A549 (cell line): ENCODE data around the gene HIPK3.

ENCODE experiments used
- TF ChIP-seq, protein P1 (sequence below): fragments of >200 bp; sonication (Bioruptor Twin); formaldehyde crosslinking; IDR thresholded peaks from 3 replicates; pipeline ENCODE4 v1.5.1; 2016
- TF ChIP-seq, protein P2 (sequence below): fragments of 450-650 bp; IDR thresholded peaks from 2 replicates; pipeline ENCODE4 v1.6.1; 2014; ENCODE audit warnings: antibody characterized with exemption

DNA sequence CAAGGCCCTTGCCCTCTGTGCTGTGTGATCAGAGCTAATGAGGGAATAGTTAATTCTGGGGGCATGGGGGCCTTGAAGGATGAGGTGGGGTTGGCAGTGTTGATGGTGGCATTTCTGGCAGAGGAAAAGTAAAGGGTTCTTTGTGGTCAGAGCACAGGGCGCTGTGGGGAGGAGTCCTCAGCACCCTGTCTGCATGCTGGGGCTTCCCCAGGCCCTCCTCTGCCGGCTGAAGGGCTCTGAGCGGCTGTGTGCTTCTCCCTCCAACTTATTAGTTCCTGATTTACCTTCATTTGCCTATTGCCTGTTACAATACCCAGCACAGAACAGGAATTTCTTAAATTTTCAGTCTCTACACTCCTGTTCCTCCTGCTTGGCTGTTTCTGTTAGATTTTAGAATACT lies 122.8 kb downstream of the HIPK3 start:
- TF ChIP-seq, protein P1, sequence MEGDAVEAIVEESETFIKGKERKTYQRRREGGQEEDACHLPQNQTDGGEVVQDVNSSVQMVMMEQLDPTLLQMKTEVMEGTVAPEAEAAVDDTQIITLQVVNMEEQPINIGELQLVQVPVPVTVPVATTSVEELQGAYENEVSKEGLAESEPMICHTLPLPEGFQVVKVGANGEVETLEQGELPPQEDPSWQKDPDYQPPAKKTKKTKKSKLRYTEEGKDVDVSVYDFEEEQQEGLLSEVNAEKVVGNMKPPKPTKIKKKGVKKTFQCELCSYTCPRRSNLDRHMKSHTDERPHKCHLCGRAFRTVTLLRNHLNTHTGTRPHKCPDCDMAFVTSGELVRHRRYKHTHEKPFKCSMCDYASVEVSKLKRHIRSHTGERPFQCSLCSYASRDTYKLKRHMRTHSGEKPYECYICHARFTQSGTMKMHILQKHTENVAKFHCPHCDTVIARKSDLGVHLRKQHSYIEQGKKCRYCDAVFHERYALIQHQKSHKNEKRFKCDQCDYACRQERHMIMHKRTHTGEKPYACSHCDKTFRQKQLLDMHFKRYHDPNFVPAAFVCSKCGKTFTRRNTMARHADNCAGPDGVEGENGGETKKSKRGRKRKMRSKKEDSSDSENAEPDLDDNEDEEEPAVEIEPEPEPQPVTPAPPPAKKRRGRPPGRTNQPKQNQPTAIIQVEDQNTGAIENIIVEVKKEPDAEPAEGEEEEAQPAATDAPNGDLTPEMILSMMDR, result no peak
- TF ChIP-seq, protein P2, sequence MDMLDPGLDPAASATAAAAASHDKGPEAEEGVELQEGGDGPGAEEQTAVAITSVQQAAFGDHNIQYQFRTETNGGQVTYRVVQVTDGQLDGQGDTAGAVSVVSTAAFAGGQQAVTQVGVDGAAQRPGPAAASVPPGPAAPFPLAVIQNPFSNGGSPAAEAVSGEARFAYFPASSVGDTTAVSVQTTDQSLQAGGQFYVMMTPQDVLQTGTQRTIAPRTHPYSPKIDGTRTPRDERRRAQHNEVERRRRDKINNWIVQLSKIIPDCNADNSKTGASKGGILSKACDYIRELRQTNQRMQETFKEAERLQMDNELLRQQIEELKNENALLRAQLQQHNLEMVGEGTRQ, result no peak
